Duodenal mucosa (tissue), 2 donors: Measurements from ENCODE around the gene CPHXL2.

Experiments
- H3K27ac ChIP-seq: one replicate; pipeline ENCODE4 v1.7.0; 2013; ENCODE audit warnings: low read depth, low read length
- H3K27me3 ChIP-seq, 2 donors: one replicate each; pipeline ENCODE4 v1.7.0; 2013; ENCODE audit warnings: low read length in 2 of 2, control low read depth in 1 of 2; ENCODE audit not compliant: insufficient read depth in 2 of 2, control insufficient read depth in 1 of 2
- H3K36me3 ChIP-seq, 2 donors: one replicate each; pipeline ENCODE4 v1.7.0; 2013; ENCODE audit warnings: low read length in 2 of 2, control low read depth in 1 of 2; ENCODE audit not compliant: insufficient read depth in 2 of 2, control insufficient read depth in 1 of 2
- H3K4me1 ChIP-seq, 2 donors: one replicate each; pipeline ENCODE4 v1.7.0; 2013; ENCODE audit warnings: low read length in 2 of 2, control low read depth in 1 of 2; ENCODE audit not compliant: insufficient read depth in 2 of 2, control insufficient read depth in 1 of 2
- H3K4me3 ChIP-seq, 2 donors: one replicate each; pipeline ENCODE4 v1.7.0; 2013; ENCODE audit warnings: low read length in 2 of 2, low read depth in 1 of 2
- H3K9ac ChIP-seq, 2 donors: one replicate each; pipeline ENCODE4 v1.7.0; 2013; ENCODE audit warnings: low read length in 2 of 2, low read depth in 1 of 2
- H3K9me3 ChIP-seq, 2 donors: one replicate each; pipeline ENCODE4 v1.7.0; 2013; ENCODE audit warnings: low read length in 2 of 2, control low read depth in 1 of 2; ENCODE audit not compliant: control insufficient read depth in 1 of 2

The CPHXL2 gene

DNA sequence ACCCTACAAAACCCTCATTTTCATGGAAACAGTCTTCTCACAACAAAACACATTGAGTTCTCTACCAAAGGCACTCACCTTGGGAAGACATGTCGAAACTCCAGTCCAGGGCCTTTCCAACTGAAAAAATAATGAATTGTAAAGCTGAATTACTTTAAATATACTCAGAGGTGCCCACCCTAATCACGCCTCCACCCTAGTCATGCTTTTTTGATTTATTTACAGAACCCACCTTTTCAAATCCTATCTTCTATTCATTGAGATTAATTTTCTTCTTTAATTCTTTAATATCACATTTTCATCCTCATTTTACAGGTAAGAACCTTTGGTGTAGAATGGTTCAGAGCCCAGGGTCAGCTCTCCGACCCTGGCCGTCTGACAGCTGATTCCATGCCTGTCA is at the start of gene CPHXL2:
Gene CPHXL2, minus strand, starts transcription at position 101 of the 400 bp plus-strand sequence. Its CDS starts 10 bp downstream, at position 91.
- H3K9me3 ChIP-seq, result no peaks in the 10 kb centered on the region
- H3K4me1 ChIP-seq, result peaks cover 0 to 5% of the 10 kb centered on the region in 2 donors
- H3K4me3 ChIP-seq, result no peak within 1 kb of the TSS
- H3K36me3 ChIP-seq, result no peaks in the 10 kb centered on the region
- no peak within 1 kb of the TSS for H3K27ac ChIP-seq
- no peaks in the 10 kb centered on the region for H3K27me3 ChIP-seq
- no peak within 1 kb of the TSS for H3K9ac ChIP-seq

DNA sequence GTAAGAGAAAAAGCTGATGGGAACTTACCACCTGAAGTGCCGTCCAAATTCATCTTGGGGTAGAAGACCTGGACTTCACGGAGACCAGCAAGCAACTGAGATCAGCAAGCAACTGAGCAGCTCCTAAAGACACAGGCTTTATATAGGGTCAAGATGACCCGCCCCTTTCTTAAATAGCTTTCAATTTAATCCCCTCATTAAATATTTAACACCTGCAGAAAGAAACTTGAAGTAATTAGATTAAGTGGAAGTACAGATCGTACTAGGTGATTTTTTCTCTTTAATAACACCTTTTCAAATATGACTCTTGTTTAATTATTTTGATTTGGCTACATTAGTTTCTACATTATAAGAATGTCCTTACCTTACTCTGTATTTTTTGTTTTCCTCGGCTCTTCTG is 49.6 kb upstream of the CPHXL2 start, which contains the start of gene CPHXL:
Gene CPHXL, minus strand, starts transcription at position 101 of the 400 bp plus-strand sequence. Its CDS starts 48 bp downstream, at position 53.
- Histone ChIP-seq H3K9ac (no peak within 1 kb of the TSS), H3K27ac (no peak within 1 kb of the TSS), H3K4me1 (peaks cover 8 to 11% of the 10 kb centered on the region in 2 donors), H3K4me3 (peak within 1 kb of the TSS in 1 of 2 donors; percentile 21), H3K27me3 (no peaks in the 10 kb centered on the region), H3K36me3 (no peaks in the 10 kb centered on the region), H3K9me3 (no peaks in the 10 kb centered on the region)

DNA sequence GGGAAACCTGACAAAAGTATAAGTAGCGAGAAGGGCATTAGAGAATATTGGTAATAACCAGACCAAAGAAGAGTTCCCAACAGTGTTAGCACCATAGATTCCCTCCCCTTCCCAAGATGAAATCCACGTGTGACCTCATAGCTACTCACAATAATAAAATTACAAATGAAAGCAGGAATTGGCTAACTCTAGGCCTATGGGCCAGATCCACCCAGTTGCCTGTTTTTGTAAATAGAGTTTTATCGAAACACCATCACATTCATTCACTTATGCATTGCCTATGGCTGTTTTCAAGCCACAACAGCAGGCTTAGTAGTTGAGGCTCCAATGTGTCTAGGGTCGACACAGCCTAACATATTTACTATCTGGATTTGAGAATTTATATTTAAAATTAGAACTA is 41.6 kb upstream of the CPHXL2 start:
- Histone ChIP-seq H3K9ac (no peak overlapping the region), H3K9me3 (no peaks in the 10 kb centered on the region), H3K27ac (no peak overlapping the region), H3K4me3 (no peak overlapping the region), H3K4me1 (no peaks in the 10 kb centered on the region), H3K27me3 (no peaks in the 10 kb centered on the region), H3K36me3 (no peaks in the 10 kb centered on the region)

DNA sequence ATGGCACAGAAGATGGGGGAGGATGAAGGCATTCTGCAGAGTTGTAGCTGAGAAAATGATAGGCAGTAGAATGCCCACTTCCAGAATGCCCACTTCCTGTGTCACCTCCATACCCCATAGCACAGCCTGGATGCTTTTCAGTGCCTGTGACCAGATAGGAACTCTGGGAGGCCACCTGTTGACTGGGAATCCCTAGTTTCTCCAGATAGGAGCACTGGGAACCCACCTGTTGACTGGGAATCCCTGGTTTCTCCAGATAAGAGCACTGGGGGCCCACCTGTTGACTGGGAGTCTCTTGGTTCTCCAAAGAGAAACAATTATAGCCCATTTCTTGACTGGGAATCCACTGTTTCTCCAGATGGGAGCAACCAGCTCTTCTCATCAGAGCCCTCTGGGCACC is 37.9 kb upstream of the CPHXL2 start:
- Histone ChIP-seq H3K36me3 (no peaks in the 10 kb centered on the region), H3K27me3 (no peaks in the 10 kb centered on the region), H3K4me1 (no peaks in the 10 kb centered on the region), H3K9ac (no peak overlapping the region), H3K4me3 (no peak overlapping the region), H3K9me3 (peaks cover 1 to 3% of the 10 kb centered on the region in 2 donors), H3K27ac (no peak overlapping the region)

DNA sequence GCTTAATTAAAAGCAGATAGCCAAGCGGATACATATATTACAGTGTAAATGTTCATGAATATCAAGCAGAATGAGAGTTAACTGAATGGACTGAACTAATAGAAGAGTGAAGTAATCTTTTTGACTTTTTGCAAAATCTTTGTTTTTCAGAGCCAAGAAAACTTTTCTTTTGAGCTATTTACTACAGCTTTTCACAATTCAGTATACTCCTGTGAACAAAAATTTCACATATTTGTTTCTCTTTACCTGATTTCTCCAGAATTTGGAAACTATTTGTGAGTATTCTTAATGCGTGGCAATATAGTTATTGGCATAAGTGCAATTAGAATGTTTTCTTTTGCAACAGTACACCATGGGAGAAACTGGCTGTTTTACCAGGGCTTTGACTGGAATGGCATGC is 33.5 kb upstream of the CPHXL2 start:
- Histone ChIP-seq H3K36me3 (no peaks in the 10 kb centered on the region), H3K27me3 (no peaks in the 10 kb centered on the region), H3K9me3 (peaks cover 3 to 5% of the 10 kb centered on the region in 2 donors), H3K27ac (no peak overlapping the region), H3K4me3 (no peak overlapping the region), H3K4me1 (no peaks in the 10 kb centered on the region), H3K9ac (no peak overlapping the region)

DNA sequence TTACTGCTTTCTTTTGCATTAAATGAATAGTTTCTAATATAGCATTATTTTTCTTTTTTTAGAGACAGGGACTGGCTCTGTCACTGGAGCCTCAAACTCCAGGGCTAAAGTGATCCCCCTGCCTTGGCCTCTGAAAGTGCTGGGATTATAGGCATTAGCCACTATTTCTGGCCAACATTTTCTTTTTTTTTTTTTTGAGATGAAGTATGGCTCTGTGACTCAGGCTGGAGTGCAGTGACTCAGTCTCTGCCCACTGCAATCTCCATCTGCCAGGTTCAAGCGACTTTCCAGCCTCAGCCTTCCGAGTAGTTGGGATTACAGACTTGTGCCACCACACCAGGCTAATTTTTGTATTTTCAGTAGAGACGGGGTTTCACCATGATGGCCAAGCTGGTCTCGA is 26.5 kb upstream of the CPHXL2 start:
- Histone ChIP-seq H3K36me3 (no peaks in the 10 kb centered on the region), H3K27me3 (no peaks in the 10 kb centered on the region), H3K4me1 (no peaks in the 10 kb centered on the region), H3K9me3 (no peaks in the 10 kb centered on the region), H3K9ac (no peak overlapping the region), H3K4me3 (no peak overlapping the region), H3K27ac (no peak overlapping the region)

DNA sequence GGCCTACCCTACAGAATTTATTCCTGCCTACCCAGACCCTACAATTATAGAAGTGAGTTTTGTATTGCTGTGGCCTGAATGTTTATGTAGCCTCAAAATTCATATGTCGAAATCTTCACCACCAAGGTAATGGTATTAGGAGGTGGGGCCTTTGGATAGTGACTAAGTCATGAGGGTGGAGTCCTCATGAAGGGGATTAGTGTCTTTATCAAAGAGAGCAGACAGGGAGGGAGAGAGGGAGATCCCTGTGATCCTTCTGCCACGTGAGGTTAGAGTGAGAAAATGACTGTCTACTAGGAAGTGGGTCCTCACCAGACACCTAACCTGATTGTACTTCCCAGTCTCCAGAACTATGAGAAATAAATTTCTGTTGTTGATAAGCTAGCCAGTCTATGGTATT is 25.4 kb upstream of the CPHXL2 start:
- H3K4me3 ChIP-seq, result no peak overlapping the region
- no peaks in the 10 kb centered on the region for H3K9me3 ChIP-seq
- no peaks in the 10 kb centered on the region for H3K27me3 ChIP-seq
- no peaks in the 10 kb centered on the region for H3K4me1 ChIP-seq
- no peak overlapping the region for H3K27ac ChIP-seq
- no peak overlapping the region for H3K9ac ChIP-seq
- no peaks in the 10 kb centered on the region for H3K36me3 ChIP-seq

DNA sequence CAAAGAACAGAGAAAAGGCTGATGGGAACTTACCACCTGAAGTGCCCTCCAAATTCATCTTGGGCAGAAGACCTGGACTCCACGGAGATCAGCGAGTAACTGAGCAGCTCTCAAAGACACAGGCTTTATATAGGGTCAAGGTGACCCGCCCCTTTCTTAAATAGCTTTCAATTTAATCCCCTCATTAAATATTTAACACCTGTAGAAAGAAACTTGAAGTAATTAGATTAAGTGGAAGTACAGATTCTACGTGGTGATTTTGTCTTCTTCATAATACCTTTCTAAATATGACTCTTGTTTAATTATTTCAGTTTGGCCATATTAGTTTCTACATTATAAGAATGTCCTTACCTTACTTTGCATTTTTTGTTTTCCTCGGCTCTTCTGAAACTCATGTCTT is 24.6 kb upstream of the CPHXL2 start, which contains the start of gene DUXB:
Gene DUXB, minus strand, starts transcription at position 101 of the 400 bp plus-strand sequence. Its CDS starts 43 bp downstream, at position 58.
- Histone ChIP-seq H3K9me3 (no peaks in the 10 kb centered on the region), H3K4me1 (no peaks in the 10 kb centered on the region), H3K27ac (no peak within 1 kb of the TSS)

DNA sequence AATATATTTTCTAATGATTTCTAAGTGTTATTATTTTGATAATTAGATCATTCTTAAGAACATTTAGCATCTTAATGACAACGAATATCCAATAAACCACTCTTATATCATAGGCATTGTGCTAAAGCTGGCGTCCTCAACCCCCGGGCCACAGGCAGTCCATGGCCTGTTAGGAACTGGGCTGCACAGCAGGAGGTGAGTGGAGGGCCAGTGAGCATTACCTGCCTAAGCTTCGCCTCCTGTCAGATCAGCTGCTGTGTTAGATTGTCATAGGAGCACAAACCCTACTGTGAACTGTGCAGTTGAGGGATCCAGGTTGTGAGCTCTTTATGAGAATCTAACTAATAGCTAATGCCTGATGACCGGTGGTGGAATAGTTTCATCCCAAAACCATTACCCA is 20.8 kb upstream of the CPHXL2 start:
- H3K9ac ChIP-seq, result no peak overlapping the region
- no peak overlapping the region for H3K4me3 ChIP-seq
- H3K9me3 ChIP-seq, result no peaks in the 10 kb centered on the region
- H3K4me1 ChIP-seq, result no peaks in the 10 kb centered on the region
- no peaks in the 10 kb centered on the region for H3K36me3 ChIP-seq
- H3K27me3 ChIP-seq, result no peaks in the 10 kb centered on the region
- H3K27ac ChIP-seq, result no peak overlapping the region

More for the DNA sequence above, 24.6 kb upstream of the CPHXL2 start, which contains the start of gene DUXB:
- Histone ChIP-seq H3K36me3 (no peaks in the 10 kb centered on the region), H3K9ac (no peak within 1 kb of the TSS), H3K4me3 (no peak within 1 kb of the TSS), H3K27me3 (no peaks in the 10 kb centered on the region)

DNA sequence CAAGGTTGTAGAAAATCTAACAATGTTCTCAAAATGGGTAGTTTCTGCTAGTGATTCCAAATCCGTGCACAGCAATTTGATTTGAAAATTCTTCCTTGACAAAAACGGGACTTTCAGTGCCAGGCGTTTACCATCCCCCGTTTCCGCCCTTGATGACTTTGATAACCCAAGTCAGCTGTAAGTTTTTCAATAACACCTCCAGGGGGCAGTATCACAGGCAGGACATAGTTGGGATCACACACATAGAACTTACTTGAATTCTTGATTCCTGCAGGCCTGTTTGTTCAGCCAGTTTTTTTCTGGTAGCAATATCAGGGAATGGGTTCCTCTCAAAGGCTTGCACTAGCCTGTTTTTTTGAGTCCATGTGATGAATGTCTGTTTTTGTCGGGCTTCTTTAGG is 18.9 kb upstream of the CPHXL2 start:
- no peaks in the 10 kb centered on the region for H3K27me3 ChIP-seq
- no peaks in the 10 kb centered on the region for H3K4me1 ChIP-seq
- no peak overlapping the region for H3K9ac ChIP-seq
- no peaks in the 10 kb centered on the region for H3K36me3 ChIP-seq
- H3K27ac ChIP-seq, result no peak overlapping the region
- H3K9me3 ChIP-seq, result no peaks in the 10 kb centered on the region
- H3K4me3 ChIP-seq, result no peak overlapping the region

DNA sequence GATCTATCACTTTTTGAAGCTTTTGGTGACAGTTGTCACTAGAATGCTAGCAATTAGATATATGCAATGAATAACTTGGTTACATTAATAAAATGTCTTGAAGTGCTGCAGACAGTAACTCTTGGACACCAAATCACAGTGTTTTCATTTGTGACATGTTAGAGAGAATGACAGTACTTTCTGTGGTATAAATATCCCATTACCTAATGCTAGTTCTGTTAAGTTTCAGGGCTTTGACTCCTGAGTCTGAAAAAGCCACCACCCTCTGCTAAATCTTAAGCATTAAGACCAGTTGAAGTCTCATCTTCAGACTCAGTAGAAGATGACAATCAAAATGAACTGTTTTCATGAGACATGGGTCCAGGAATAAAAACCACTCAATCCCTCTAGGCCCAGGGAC is 10.6 kb upstream of the CPHXL2 start:
- Histone ChIP-seq H3K9me3 (no peaks in the 10 kb centered on the region), H3K36me3 (no peaks in the 10 kb centered on the region), H3K9ac (no peak overlapping the region), H3K4me3 (no peak overlapping the region), H3K27ac (no peak overlapping the region), H3K4me1 (no peaks in the 10 kb centered on the region), H3K27me3 (no peaks in the 10 kb centered on the region)
